Heart left ventricle (tissue), 16 donors: ENCODE data around the gene CKLF. TPM values are rescaled to one million over a fixed set of nuclear protein-coding genes. Genes with fewer than 3 reads are reported as not detected.
"Not testable (repeated sequence)": the region's sequence is repeated elsewhere in the genome, so short reads cannot be mapped to it uniquely, and the experiment has no call there.

Source experiments
- ATAC-seq, 4 donors: fragments of 200-7000 bp; cut with Tn5 transposase; one replicate each; pipeline ENCODE4 v1.9.1; 2020 to 2022; ENCODE audit warnings: moderate library complexity in 4 of 4, mild to moderate bottlenecking in 3 of 4, moderate number of reproducible peaks in 1 of 4
- DNase-seq, 5 donors: peaks; one replicate each; pipeline ENCODE4 v3.0.0-alpha.2; 2020
- H3K27ac ChIP-seq, 12 donors: fragments of 200-600 bp; sonication (generic) in 4 of 12; one replicate each; pipeline versions ENCODE4 v1.5.0 to v1.8.0; 2016 to 2022; ENCODE audit warnings: mild to moderate bottlenecking in 2 of 12
- H3K27me3 ChIP-seq, 9 donors: fragments of 200-600 bp; sonication (generic) in 2 of 9; one replicate each; pipeline versions ENCODE4 v1.5.1 to v1.8.0; 2016 to 2022; ENCODE audit warnings: mild to moderate bottlenecking in 3 of 9
- H3K36me3 ChIP-seq, 9 donors: fragments of 200-600 bp; sonication (generic) in 2 of 9; one replicate each; pipeline versions ENCODE4 v1.5.0 to v1.8.0; 2018 to 2022; ENCODE audit warnings: mild to moderate bottlenecking in 2 of 9
- H3K4me1 ChIP-seq, 12 donors: fragments of 200-600 bp; sonication (generic) in 4 of 12; one replicate each; pipeline versions ENCODE4 v1.5.0 to v1.8.0; 2016 to 2022; ENCODE audit warnings: mild to moderate bottlenecking in 3 of 12
- H3K4me3 ChIP-seq, 12 donors: fragments of 200-600 bp; sonication (generic) in 4 of 12; one replicate each; pipeline versions ENCODE4 v1.5.0 to v1.8.0; 2017 to 2022; ENCODE audit warnings: mild to moderate bottlenecking in 9 of 12, moderate library complexity in 4 of 12
- H3K9me3 ChIP-seq, 12 donors: fragments of 200-600 bp; sonication (generic) in 4 of 12; one replicate each; pipeline versions ENCODE4 v1.5.0 to v1.8.0; 2016 to 2022; ENCODE audit warnings: mild to moderate bottlenecking in 1 of 12
- CTCF ChIP-seq, 12 donors: fragments of 200-600 bp; sonication (generic) in 4 of 12; IDR thresholded peaks; one replicate each; pipeline versions ENCODE4 v1.5.0 to v1.8.0; 2018 to 2022; ENCODE audit warnings: antibody characterized with exemption in 12 of 12, mild to moderate bottlenecking in 5 of 12
- POLR2A ChIP-seq, 2 donors: fragments of 450-650 bp; IDR thresholded peaks; one replicate each; pipeline ENCODE4 v1.6.1; 2017; ENCODE audit warnings: antibody characterized with exemption in 2 of 2, mild to moderate bottlenecking in 2 of 2, moderate library complexity in 2 of 2
- WGBS, 4 donors: extraction: QIAGEN DNeasy Blood & Tissue Kit in 2 of 4; methylation state at CpG; one replicate each; pipeline versions ENCODE4 v1.1.5 to v1.1.7; 2013 to 2018; 5-methylcytosine and 5-hydroxymethylcytosine counted together
- intact Hi-C, 10 donors: fragments of 100-400 bp; cut with DNase I; formaldehyde crosslinking; loops; one replicate each; pipeline versions ENCODE4 v1.11.1 to v1.14.2; 2022
- polyA plus RNA-seq, 2 donors: library from polyadenylated mRNA; stranded (reverse); fragments of 200-250 nt; gene quantifications; one replicate each; pipeline ENCODE4 v1.2.3, GENCODE V29; 2013
- total RNA-seq, 9 donors: library from RNA; depleted of rRNA in 2 of 9; stranded (reverse); fragments of >200 nt in 2 of 9; fragmentation: NEBNext Ultra II Directional in 3 of 9; extraction: Animal tissue kit (Norgen Biotek cat#: 25700) in 3 of 9; gene quantifications; one replicate each; pipeline versions ENCODE4 v1.1.0 to v1.2.4, GENCODE V29; 2016 to 2023
- donor health status: ischemic (EF 13 %, LVEDD 7.1; RV severe dilation, severe dysfunction).
- donor health status: healthy with polysubstance abuse.
- donor health status: DM: no; HTN: yes; CAD: no.
- donor health status: DM: no; HTN: no; CAD: no.
- donor health status: ischemic (EF 25% LVEDD 6.9; RV normal size, moderate dysfunction).
- donor health status: ischemic (EF 25% LVEDD 5.7; RV mildly dilated, moderate dysfunction).
- donor health status: healthy.
- donor health status: DM: yes; HTN: yes; CAD: no.
- donor health status: ischemic (EF 35%, LVEDD 5.7; RV mildly dilated, moderate dysfunction).
- donor health status: nonischemic (EF 11% LVEDD 7.7; RV severe dilation, severe dysfunction).
- donor health status: DM: yes; HTN: yes; CAD: no.
- donor health status: PGD.
- donor health status: ischemic (EF 29% LVEDD 5.4; RV normal size, mild dysfunction).
- donor health status: nonischemic (EF 23%, LVEDD 6.1; RV moderate dilation, normal function).

Gene CKLF
- total and polyA plus RNA-seq, 11 donors = 4.1 to 28.9 (median 6.4) TPM

GRCh38 chr16:66563574-66564334 is 11.4 kb downstream of the CKLF start:
- no peaks in the 10 kb centered on the region for H3K27me3 ChIP-seq
- H3K36me3 ChIP-seq = peaks cover 0 to 76% (median 35%) of the 10 kb centered on the region in 9 donors
- no peak overlapping the region for H3K27ac ChIP-seq
- H3K4me1 ChIP-seq = peaks cover 0 to 20% (median 0%) of the 10 kb centered on the region in 12 donors
- TF ChIP-seq CTCF (IDR thresholded peaks at IDR 0.05) (no peak), POLR2A (IDR thresholded peaks at IDR 0.05) (no peak)
- no peak overlapping the region for H3K4me3 ChIP-seq
- ATAC-seq (no peak), DNase-seq (no peak)
- WGBS, 4 donors = 91 to 98% (median 95%) methylated on average over 2 of the region's 2 CpGs
- intact Hi-C loops = loop anchor here in 2 of 10 donors (5.0 kb wide), 2 partner anchors 34 to 39 kb away; partner anchors contain the start of gene CMTM3 (in 1 of the 2)
- H3K9me3 ChIP-seq = no peaks in the 10 kb centered on the region

- TF ChIP-seq CTCF (IDR thresholded peaks at IDR 0.05) (no peak), POLR2A (IDR thresholded peaks at IDR 0.05) (no peak)
- DNase-seq = no peak
- Histone ChIP-seq H3K9me3 (no peaks in the 10 kb centered on the region), H3K27me3 (no peaks in the 10 kb centered on the region), H3K4me3 (no peak within 1 kb of the TSS), H3K36me3 (peaks cover 0 to 53% (median 29%) of the 10 kb centered on the region in 9 donors), H3K4me1 (peaks cover 0 to 18% (median 0%) of the 10 kb centered on the region in 12 donors), H3K27ac (no peak within 1 kb of the TSS)
- WGBS, 4 donors = 91 to 96% (median 94%) methylated on average over 43 to 54 of the region's 54 CpGs
- ATAC-seq = no peak
- intact Hi-C loops = no loop called here
These were observed 13.9 kb downstream of the CKLF start, which contains the start of gene CMTM1 for GRCh38 chr16:66566051-66566901. TSS of gene CMTM1 (plus strand) at chr16:66566439. CDS start at chr16:66566514, 75 bp downstream.

GRCh38 chr16:66567270-66567669 is 14.9 kb downstream of the CKLF start:
- H3K27ac ChIP-seq, ATAC-seq, H3K4me3 ChIP-seq, H3K9me3 ChIP-seq, intact Hi-C loops, DNase-seq, H3K27me3 ChIP-seq: not testable (repeated sequence)
- peaks cover 0 to 45% (median 24%) of the 10 kb centered on the region in 9 donors for H3K36me3 ChIP-seq
- WGBS, 4 donors = 90 to 97% (median 94%) methylated on average over 3 of the region's 3 CpGs
- peaks cover 0 to 11% (median 0%) of the 10 kb centered on the region in 12 donors for H3K4me1 ChIP-seq

GRCh38 chr16:66568355-66568754 is 16.0 kb downstream of the CKLF start:
- Histone ChIP-seq H3K36me3 (peaks cover 0 to 42% (median 20%) of the 10 kb centered on the region in 9 donors), H3K9me3 (no peaks in the 10 kb centered on the region), H3K4me3 (no peak overlapping the region), H3K27me3 (no peaks in the 10 kb centered on the region), H3K4me1 (peaks cover 0 to 11% (median 0%) of the 10 kb centered on the region in 12 donors), H3K27ac (no peak overlapping the region)
- DNase-seq = no peak
- no peak for ATAC-seq
- intact Hi-C loops = no loop called here
- WGBS, 4 donors = 91 to 100% (median 97%) methylated on average over 2 of the region's 2 CpGs
- TF ChIP-seq POLR2A (IDR thresholded peaks at IDR 0.05) = no peak
- no peak for TF ChIP-seq CTCF (IDR thresholded peaks at IDR 0.05)
